HEK293 (cell line): Measurements from ENCODE around the gene CSNK1E.
A peak's percentile ranks its signal among the peaks of the same experiment; 100 is the strongest.

Experiments
- CTCF ChIA-PET: fragments of 350-600 bp; formaldehyde crosslinking; extraction: SDS; loops from one replicate; lab custom pipeline; 2021; ENCODE audit warnings: antibody characterized with exemption; lab: Yijun Ruan, JAX
- POLR2A ChIA-PET: fragments of 300-600 bp; formaldehyde crosslinking; extraction: SDS; loops from one replicate; lab custom pipeline; 2020; ENCODE audit warnings: antibody characterized with exemption, inconsistent platforms; lab: Yijun Ruan, JAX
- H3K27ac ChIP-seq: fragments of 200-500 bp; sonication (Bioruptor generic); 2 replicates; pipeline ENCODE4 v1.5.1; 2014; ENCODE audit warnings: low read depth, low read length, control low read depth, inconsistent platforms; ENCODE audit errors: extremely low read depth
- H3K36me3 ChIP-seq, 2 experiments: fragments of 200-500 bp in 1 of 2; sonication (Bioruptor generic) in 1 of 2; 1 replicate in 1 of 2; 2 replicates in 1 of 2; pipeline ENCODE4 v1.5.1; 2014 to 2017; ENCODE audit warnings: inconsistent platforms in 2 of 2, low read length in 2 of 2; ENCODE audit not compliant: control insufficient read depth in 2 of 2, insufficient read depth in 1 of 2
- H3K4me1 ChIP-seq: fragments of 200-500 bp; sonication (Bioruptor generic); 2 replicates; pipeline ENCODE4 v1.5.1; 2014; ENCODE audit warnings: mild to moderate bottlenecking, low read length, inconsistent platforms; ENCODE audit not compliant: control insufficient read depth, insufficient read depth
- H3K4me3 ChIP-seq: 2 replicates; pipeline ENCODE4 v1.5.1; 2011; ENCODE audit warnings: low read depth, mild to moderate bottlenecking, control low read depth, low read length, moderate library complexity
- H3K9me3 ChIP-seq: fragments of 200-500 bp; sonication (Bioruptor generic); 2 replicates; pipeline ENCODE4 v1.5.1; 2014; ENCODE audit warnings: low read depth, low read length, inconsistent platforms; ENCODE audit not compliant: control insufficient read depth, insufficient read depth
- BCL11B ChIP-seq: fragments of 450-650 bp; formaldehyde crosslinking; IDR thresholded peaks from 2 replicates; pipeline ENCODE4 v1.5.1; 2016; ENCODE audit warnings: low read depth, missing biosample characterization, missing genetic modification characterization
- KLF1 ChIP-seq: fragments of 450-650 bp; formaldehyde crosslinking; IDR thresholded peaks from 2 replicates; pipeline ENCODE4 v1.5.1; 2016; ENCODE audit warnings: missing biosample characterization, missing genetic modification characterization
- KLF16 ChIP-seq: fragments of 450-650 bp; formaldehyde crosslinking; IDR thresholded peaks from 2 replicates; pipeline ENCODE4 v1.5.1; 2017; ENCODE audit warnings: missing biosample characterization, missing genetic modification characterization
- ZNF155 ChIP-seq: fragments of 450-650 bp; formaldehyde crosslinking; IDR thresholded peaks from 2 replicates; pipeline ENCODE4 v1.5.1; 2016; ENCODE audit warnings: missing biosample characterization, missing genetic modification characterization
- ZNF366 ChIP-seq: fragments of 450-650 bp; formaldehyde crosslinking; conservative IDR thresholded peaks from 2 replicates; pipeline ENCODE4 v1.5.1; 2016; ENCODE audit warnings: missing biosample characterization, missing genetic modification characterization
- ZNF548 ChIP-seq: fragments of 450-650 bp; formaldehyde crosslinking; IDR thresholded peaks from 2 replicates; pipeline ENCODE4 v1.5.1; 2016; ENCODE audit warnings: missing biosample characterization, missing genetic modification characterization
- ZNF600 ChIP-seq: fragments of 450-650 bp; formaldehyde crosslinking; IDR thresholded peaks from 2 replicates; pipeline ENCODE4 v1.5.1; 2016; ENCODE audit warnings: missing biosample characterization, missing genetic modification characterization
- ZNF670 ChIP-seq: fragments of 450-650 bp; formaldehyde crosslinking; IDR thresholded peaks from 2 replicates; pipeline ENCODE4 v1.5.1; 2016; ENCODE audit warnings: missing biosample characterization, missing genetic modification characterization, low read depth
- ZNF768 ChIP-seq: fragments of 450-650 bp; formaldehyde crosslinking; IDR thresholded peaks from 2 replicates; pipeline ENCODE4 v1.5.1; 2018; ENCODE audit warnings: missing biosample characterization, mild to moderate bottlenecking, missing genetic modification characterization
- ZSCAN30 ChIP-seq: fragments of 450-650 bp; IDR thresholded peaks from 2 replicates; pipeline ENCODE4 v1.5.1; 2018; ENCODE audit warnings: missing biosample characterization, mild to moderate bottlenecking, missing genetic modification characterization, moderate library complexity
- ZXDB ChIP-seq: fragments of 450-650 bp; formaldehyde crosslinking; IDR thresholded peaks from 2 replicates; pipeline ENCODE4 v1.5.1; 2016; ENCODE audit warnings: missing biosample characterization, missing genetic modification characterization
- TF ChIP-seq, protein P1 (sequence below): fragments of 450-650 bp; formaldehyde crosslinking; IDR thresholded peaks from 2 replicates; pipeline ENCODE4 v1.5.1; 2017; ENCODE audit warnings: missing biosample characterization, missing genetic modification characterization
- TF ChIP-seq, protein P2 (sequence below): fragments of 450-650 bp; formaldehyde crosslinking; conservative IDR thresholded peaks from 2 replicates; pipeline ENCODE4 v1.5.1; 2016; ENCODE audit warnings: low read depth, missing biosample characterization, missing genetic modification characterization
- TF ChIP-seq, protein P3 (sequence below): fragments of 450-650 bp; formaldehyde crosslinking; optimal IDR thresholded peaks from 2 replicates; pipeline ENCODE3; 2016; ENCODE audit warnings: missing biosample characterization, mild to moderate bottlenecking, missing genetic modification characterization
- TF ChIP-seq, protein P4 (sequence below): fragments of 450-650 bp; formaldehyde crosslinking; IDR thresholded peaks from 2 replicates; pipeline ENCODE4; 2016; ENCODE audit warnings: missing biosample characterization, missing genetic modification characterization
- TF ChIP-seq, protein P5 (sequence below): fragments of 450-650 bp; formaldehyde crosslinking; IDR thresholded peaks from 2 replicates; pipeline ENCODE4 v1.5.1; 2016; ENCODE audit warnings: missing biosample characterization, missing genetic modification characterization, borderline replicate concordance
- TF ChIP-seq, protein P6 (sequence below): fragments of 450-650 bp; formaldehyde crosslinking; IDR thresholded peaks from 2 replicates; pipeline ENCODE4 v1.5.1; 2016; ENCODE audit warnings: missing biosample characterization, missing genetic modification characterization
- TF ChIP-seq, protein P7 (sequence below): fragments of 450-650 bp; formaldehyde crosslinking; IDR thresholded peaks from 2 replicates; pipeline ENCODE4 v1.5.1; 2017; ENCODE audit warnings: missing biosample characterization, missing genetic modification characterization
- TF ChIP-seq, protein P8 (sequence below): fragments of 450-650 bp; formaldehyde crosslinking; IDR thresholded peaks from 2 replicates; pipeline ENCODE4 v1.5.1; 2017; ENCODE audit warnings: missing biosample characterization, missing genetic modification characterization

The CSNK1E gene

DNA sequence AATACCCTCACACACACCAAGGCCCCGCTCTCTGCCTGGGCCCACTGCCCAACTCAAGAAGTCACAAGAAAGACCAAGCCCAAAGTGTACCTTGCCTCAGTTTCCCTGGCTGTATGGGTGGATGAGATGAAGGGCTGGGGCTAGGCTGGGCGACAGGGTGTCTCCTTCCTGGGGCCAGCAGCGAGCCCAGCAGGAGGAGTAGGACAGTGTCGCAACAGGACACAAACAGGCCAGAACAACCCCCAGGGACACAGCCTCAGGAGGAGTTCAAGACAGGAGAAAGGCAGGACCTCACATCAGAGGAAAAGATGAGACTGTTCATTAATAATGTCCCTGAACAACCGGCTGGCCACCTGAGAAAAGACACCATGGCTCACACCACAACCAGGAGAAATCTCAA lies 13.3 kb downstream of the CSNK1E start (continued):
- TF ChIP-seq, protein P1, sequence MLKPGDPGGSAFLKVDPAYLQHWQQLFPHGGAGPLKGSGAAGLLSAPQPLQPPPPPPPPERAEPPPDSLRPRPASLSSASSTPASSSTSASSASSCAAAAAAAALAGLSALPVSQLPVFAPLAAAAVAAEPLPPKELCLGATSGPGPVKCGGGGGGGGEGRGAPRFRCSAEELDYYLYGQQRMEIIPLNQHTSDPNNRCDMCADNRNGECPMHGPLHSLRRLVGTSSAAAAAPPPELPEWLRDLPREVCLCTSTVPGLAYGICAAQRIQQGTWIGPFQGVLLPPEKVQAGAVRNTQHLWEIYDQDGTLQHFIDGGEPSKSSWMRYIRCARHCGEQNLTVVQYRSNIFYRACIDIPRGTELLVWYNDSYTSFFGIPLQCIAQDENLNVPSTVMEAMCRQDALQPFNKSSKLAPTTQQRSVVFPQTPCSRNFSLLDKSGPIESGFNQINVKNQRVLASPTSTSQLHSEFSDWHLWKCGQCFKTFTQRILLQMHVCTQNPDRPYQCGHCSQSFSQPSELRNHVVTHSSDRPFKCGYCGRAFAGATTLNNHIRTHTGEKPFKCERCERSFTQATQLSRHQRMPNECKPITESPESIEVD (tag by site-specific recombination) = no peak
- TF ChIP-seq, protein P2, sequence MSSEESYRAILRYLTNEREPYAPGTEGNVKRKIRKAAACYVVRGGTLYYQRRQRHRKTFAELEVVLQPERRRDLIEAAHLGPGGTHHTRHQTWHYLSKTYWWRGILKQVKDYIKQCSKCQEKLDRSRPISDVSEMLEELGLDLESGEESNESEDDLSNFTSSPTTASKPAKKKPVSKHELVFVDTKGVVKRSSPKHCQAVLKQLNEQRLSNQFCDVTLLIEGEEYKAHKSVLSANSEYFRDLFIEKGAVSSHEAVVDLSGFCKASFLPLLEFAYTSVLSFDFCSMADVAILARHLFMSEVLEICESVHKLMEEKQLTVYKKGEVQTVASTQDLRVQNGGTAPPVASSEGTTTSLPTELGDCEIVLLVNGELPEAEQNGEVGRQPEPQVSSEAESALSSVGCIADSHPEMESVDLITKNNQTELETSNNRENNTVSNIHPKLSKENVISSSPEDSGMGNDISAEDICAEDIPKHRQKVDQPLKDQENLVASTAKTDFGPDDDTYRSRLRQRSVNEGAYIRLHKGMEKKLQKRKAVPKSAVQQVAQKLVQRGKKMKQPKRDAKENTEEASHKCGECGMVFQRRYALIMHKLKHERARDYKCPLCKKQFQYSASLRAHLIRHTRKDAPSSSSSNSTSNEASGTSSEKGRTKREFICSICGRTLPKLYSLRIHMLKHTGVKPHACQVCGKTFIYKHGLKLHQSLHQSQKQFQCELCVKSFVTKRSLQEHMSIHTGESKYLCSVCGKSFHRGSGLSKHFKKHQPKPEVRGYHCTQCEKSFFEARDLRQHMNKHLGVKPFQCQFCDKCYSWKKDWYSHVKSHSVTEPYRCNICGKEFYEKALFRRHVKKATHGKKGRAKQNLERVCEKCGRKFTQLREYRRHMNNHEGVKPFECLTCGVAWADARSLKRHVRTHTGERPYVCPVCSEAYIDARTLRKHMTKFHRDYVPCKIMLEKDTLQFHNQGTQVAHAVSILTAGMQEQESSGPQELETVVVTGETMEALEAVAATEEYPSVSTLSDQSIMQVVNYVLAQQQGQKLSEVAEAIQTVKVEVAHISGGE = no peak

DNA sequence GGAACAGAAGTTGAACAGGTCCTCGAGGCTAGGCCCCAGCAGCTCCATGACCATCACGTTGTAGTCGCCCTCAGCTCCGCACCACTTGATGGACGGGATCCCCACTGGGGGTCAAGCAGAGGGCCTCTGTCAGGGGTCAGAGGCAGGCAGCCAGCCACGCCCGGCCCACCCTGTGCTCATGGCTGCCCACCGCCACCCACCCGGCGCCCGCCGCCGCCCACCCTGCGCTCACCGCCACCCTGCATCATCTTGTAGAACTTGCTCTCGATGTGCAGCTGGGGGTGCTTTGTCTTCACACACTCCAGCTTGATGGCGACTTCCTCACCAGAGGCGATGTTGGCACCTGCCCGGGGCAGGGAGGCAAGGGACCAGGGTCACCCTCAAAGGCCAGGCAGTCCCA lies 14.3 kb downstream of the CSNK1E start:
- H3K27ac ChIP-seq = no peak overlapping the region
- H3K36me3 ChIP-seq = peaks cover 37 to 92% of the 10 kb centered on the region in 2 experiments
- TF ChIP-seq KLF1 (tag by site-specific recombination) (0 out of 2 replicates have a peak, but pooled peaks have one; percentile 1), KLF16 (tag by site-specific recombination) (no peak)
- no peaks in the 10 kb centered on the region for H3K9me3 ChIP-seq
- POLR2A ChIA-PET = no interaction called here
- CTCF ChIA-PET = no interaction called here
- H3K4me1 ChIP-seq = no peaks in the 10 kb centered on the region; the same call in 1 of the 2 replicates
- no peak overlapping the region for H3K4me3 ChIP-seq

DNA sequence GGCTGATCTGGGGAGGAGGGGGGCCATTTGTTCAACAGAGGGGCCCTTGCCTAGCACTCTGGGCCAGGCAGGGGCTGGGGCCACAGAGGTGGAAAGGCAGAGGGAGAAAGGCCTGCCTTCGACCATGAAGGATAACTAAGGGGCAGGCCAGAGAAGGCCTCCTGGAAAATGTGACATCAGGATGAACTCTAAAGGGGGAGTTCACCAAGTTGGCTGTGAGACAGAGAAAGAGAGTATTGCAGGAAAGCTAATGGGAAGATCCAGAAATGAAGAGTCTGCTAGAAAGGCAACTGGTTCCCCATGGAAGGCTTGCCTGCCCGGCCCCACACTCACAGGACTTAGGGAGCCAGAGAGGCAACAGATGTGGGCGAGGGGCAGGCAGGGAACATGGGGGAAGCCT lies 16.3 kb downstream of the CSNK1E start:
- Histone ChIP-seq H3K4me1 (no peaks in the 10 kb centered on the region; the same call in 1 of the 2 replicates), H3K36me3 (peaks cover 44 to 99% of the 10 kb centered on the region in 2 experiments), H3K9me3 (no peaks in the 10 kb centered on the region), H3K4me3 (no peak overlapping the region), H3K27ac (no peak overlapping the region)
- ChIA-PET CTCF (no interaction called here), POLR2A (no interaction called here)
- no peak for TF ChIP-seq BCL11B (tag by site-specific recombination)
- TF ChIP-seq ZSCAN30 = no peak
- TF ChIP-seq, protein P3, sequence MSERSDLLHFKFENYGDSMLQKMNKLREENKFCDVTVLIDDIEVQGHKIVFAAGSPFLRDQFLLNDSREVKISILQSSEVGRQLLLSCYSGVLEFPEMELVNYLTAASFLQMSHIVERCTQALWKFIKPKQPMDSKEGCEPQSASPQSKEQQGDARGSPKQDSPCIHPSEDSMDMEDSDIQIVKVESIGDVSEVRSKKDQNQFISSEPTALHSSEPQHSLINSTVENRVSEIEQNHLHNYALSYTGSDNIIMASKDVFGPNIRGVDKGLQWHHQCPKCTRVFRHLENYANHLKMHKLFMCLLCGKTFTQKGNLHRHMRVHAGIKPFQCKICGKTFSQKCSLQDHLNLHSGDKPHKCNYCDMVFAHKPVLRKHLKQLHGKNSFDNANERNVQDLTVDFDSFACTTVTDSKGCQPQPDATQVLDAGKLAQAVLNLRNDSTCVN (tag by site-specific recombination) = no peak
- TF ChIP-seq, protein P4, sequence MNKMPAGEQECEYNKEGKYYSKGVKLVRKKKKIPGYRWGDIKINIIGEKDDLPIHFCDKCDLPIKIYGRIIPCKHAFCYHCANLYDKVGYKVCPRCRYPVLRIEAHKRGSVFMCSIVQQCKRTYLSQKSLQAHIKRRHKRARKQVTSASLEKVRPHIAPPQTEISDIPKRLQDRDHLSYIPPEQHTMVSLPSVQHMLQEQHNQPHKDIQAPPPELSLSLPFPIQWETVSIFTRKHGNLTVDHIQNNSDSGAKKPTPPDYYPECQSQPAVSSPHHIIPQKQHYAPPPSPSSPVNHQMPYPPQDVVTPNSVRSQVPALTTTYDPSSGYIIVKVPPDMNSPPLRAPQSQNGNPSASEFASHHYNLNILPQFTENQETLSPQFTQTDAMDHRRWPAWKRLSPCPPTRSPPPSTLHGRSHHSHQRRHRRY (tag by site-specific recombination) = no peak
- TF ChIP-seq ZNF548 = no peak
- no peak for TF ChIP-seq ZXDB
- no peak for TF ChIP-seq ZNF366 (tag by site-specific recombination)
- TF ChIP-seq, protein P5, sequence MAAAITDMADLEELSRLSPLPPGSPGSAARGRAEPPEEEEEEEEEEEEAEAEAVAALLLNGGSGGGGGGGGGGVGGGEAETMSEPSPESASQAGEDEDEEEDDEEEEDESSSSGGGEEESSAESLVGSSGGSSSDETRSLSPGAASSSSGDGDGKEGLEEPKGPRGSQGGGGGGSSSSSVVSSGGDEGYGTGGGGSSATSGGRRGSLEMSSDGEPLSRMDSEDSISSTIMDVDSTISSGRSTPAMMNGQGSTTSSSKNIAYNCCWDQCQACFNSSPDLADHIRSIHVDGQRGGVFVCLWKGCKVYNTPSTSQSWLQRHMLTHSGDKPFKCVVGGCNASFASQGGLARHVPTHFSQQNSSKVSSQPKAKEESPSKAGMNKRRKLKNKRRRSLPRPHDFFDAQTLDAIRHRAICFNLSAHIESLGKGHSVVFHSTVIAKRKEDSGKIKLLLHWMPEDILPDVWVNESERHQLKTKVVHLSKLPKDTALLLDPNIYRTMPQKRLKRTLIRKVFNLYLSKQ (tag by site-specific recombination) = no peak
- TF ChIP-seq, protein P6, sequence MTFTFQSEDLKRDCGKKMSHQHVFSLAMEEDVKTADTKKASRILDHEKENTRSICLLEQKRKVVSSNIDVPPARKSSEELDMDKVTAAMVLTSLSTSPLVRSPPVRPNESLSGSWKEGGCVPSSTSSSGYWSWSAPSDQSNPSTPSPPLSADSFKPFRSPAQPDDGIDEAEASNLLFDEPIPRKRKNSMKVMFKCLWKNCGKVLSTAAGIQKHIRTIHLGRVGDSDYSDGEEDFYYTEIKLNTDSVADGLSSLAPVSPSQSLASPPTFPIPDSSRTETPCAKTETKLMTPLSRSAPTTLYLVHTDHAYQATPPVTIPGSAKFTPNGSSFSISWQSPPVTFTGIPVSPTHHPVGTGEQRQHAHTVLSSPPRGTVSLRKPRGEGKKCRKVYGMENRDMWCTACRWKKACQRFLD = no peak
- TF ChIP-seq, protein P7, sequence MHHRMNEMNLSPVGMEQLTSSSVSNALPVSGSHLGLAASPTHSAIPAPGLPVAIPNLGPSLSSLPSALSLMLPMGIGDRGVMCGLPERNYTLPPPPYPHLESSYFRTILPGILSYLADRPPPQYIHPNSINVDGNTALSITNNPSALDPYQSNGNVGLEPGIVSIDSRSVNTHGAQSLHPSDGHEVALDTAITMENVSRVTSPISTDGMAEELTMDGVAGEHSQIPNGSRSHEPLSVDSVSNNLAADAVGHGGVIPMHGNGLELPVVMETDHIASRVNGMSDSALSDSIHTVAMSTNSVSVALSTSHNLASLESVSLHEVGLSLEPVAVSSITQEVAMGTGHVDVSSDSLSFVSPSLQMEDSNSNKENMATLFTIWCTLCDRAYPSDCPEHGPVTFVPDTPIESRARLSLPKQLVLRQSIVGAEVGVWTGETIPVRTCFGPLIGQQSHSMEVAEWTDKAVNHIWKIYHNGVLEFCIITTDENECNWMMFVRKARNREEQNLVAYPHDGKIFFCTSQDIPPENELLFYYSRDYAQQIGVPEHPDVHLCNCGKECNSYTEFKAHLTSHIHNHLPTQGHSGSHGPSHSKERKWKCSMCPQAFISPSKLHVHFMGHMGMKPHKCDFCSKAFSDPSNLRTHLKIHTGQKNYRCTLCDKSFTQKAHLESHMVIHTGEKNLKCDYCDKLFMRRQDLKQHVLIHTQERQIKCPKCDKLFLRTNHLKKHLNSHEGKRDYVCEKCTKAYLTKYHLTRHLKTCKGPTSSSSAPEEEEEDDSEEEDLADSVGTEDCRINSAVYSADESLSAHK (tag by site-specific recombination) = no peak
- TF ChIP-seq, protein P8, sequence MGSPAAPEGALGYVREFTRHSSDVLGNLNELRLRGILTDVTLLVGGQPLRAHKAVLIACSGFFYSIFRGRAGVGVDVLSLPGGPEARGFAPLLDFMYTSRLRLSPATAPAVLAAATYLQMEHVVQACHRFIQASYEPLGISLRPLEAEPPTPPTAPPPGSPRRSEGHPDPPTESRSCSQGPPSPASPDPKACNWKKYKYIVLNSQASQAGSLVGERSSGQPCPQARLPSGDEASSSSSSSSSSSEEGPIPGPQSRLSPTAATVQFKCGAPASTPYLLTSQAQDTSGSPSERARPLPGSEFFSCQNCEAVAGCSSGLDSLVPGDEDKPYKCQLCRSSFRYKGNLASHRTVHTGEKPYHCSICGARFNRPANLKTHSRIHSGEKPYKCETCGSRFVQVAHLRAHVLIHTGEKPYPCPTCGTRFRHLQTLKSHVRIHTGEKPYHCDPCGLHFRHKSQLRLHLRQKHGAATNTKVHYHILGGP = no peak
- no peak for TF ChIP-seq ZNF155 (tag by site-specific recombination)
- no peak for TF ChIP-seq ZNF670 (tag by site-specific recombination)
- TF ChIP-seq ZNF600 (tag by site-specific recombination) = no peak
- TF ChIP-seq ZNF768 = no peak
